DOHH2 (cell line): Measurements from ENCODE around the gene CLCN4.

ENCODE experiments used
- H3F3A ChIP-seq: fragments of 200-600 bp; sonication (generic), shearing (Covaris generic); 2 replicates; pipeline ENCODE4 v1.6.0; 2016; ENCODE audit warnings: antibody characterized with exemption, mild to moderate bottlenecking; ENCODE audit not compliant: control insufficient read depth, insufficient read depth
- H3K27ac ChIP-seq: fragments of 200-600 bp; sonication (generic); 2 replicates; pipeline ENCODE4 v1.5.1; 2014; ENCODE audit warnings: low read depth, mild to moderate bottlenecking, low read length, moderate library complexity
- H3K27me3 ChIP-seq: fragments of 200-600 bp; sonication (generic); 2 replicates; pipeline ENCODE4 v1.6.1; 2014; ENCODE audit warnings: mild to moderate bottlenecking, low read length, mixed read lengths; ENCODE audit not compliant: control insufficient read depth
- H3K36me3 ChIP-seq: fragments of 200-600 bp; sonication (generic); 2 replicates; pipeline ENCODE4 v1.6.1; 2014; ENCODE audit warnings: mild to moderate bottlenecking, low read length, moderate library complexity, mixed read lengths; ENCODE audit not compliant: control insufficient read depth
- H3K4me1 ChIP-seq: fragments of 200-600 bp; sonication (generic); 2 replicates; pipeline ENCODE4 v1.6.1; 2014; ENCODE audit warnings: mild to moderate bottlenecking, low read length, mixed read lengths; ENCODE audit not compliant: control insufficient read depth
- H3K4me2 ChIP-seq: fragments of 200-600 bp; sonication (generic); 2 replicates; pipeline ENCODE4 v1.6.0; 2014; ENCODE audit warnings: mild to moderate bottlenecking, low read length, moderate library complexity
- H3K4me3 ChIP-seq: fragments of 200-600 bp; sonication (generic); 2 replicates; pipeline ENCODE4 v1.5.1; 2014; ENCODE audit warnings: mild to moderate bottlenecking, low read length, mixed read lengths
- H3K79me2 ChIP-seq: fragments of 200-600 bp; sonication (generic); 2 replicates; pipeline ENCODE4 v1.6.1; 2014; ENCODE audit warnings: mild to moderate bottlenecking, low read length, mixed read lengths; ENCODE audit not compliant: control insufficient read depth
- H3K9me2 ChIP-seq: fragments of 200-600 bp; sonication (generic); replicated peaks from 2 replicates; pipeline ENCODE4 v1.6.1; 2014; ENCODE audit warnings: mild to moderate bottlenecking, low read length, mixed read lengths; ENCODE audit not compliant: control insufficient read depth
- H3K9me3 ChIP-seq: fragments of 200-600 bp; sonication (generic); 2 replicates; pipeline ENCODE4 v1.6.1; 2014; ENCODE audit warnings: antibody characterized with exemption, low read length, mixed read lengths; ENCODE audit not compliant: control insufficient read depth, insufficient read depth
- H4K20me1 ChIP-seq: fragments of 200-600 bp; sonication (generic); 2 replicates; pipeline ENCODE4 v1.6.0; 2014; ENCODE audit warnings: low read depth, mild to moderate bottlenecking, antibody characterized with exemption, low read length, moderate library complexity; ENCODE audit not compliant: control insufficient read depth, insufficient read depth
- CTCF ChIP-seq: fragments of 200-600 bp; sonication (generic); IDR thresholded peaks from one replicate; pipeline ENCODE4 v1.5.1; 2014; ENCODE audit warnings: antibody characterized with exemption, mild to moderate bottlenecking, low read depth, low read length; ENCODE audit not compliant: poor library complexity, severe bottlenecking
- EZH2phosphoT487 ChIP-seq: fragments of 200-600 bp; sonication (generic); IDR thresholded peaks from 2 replicates; pipeline ENCODE4 v1.6.1; 2017; ENCODE audit warnings: borderline replicate concordance, mild to moderate bottlenecking, antibody characterized with exemption, low read length, moderate library complexity, mixed read lengths

Gene CLCN4

GRCh38 chrX:10278716-10279115 lies 121.9 kb downstream of the CLCN4 start:
- Histone ChIP-seq H3K4me1 (no peaks in the 10 kb centered on the region), H3K27ac (no peak overlapping the region), H3K4me2 (no peak overlapping the region), H3K9me3 (no peaks in the 10 kb centered on the region), H3K4me3 (no peak overlapping the region), H3F3A (no peaks in the 10 kb centered on the region), H3K27me3 (no peaks in the 10 kb centered on the region), H3K36me3 (no peaks in the 10 kb centered on the region), H3K9me2 (no peaks in the 10 kb centered on the region), H3K79me2 (no peaks in the 10 kb centered on the region), H4K20me1 (no peaks in the 10 kb centered on the region)
- TF ChIP-seq CTCF (no peak), EZH2phosphoT487 (no peak)

- no peaks in the 10 kb centered on the region for H3K4me1 ChIP-seq
- no peaks in the 10 kb centered on the region for H3K27me3 ChIP-seq
- no peak overlapping the region for H3K27ac ChIP-seq
- H3K4me2 ChIP-seq: no peak overlapping the region
- H3K4me3 ChIP-seq: no peak overlapping the region
- H4K20me1 ChIP-seq: no peaks in the 10 kb centered on the region
- H3K36me3 ChIP-seq: no peaks in the 10 kb centered on the region
- H3K79me2 ChIP-seq: no peaks in the 10 kb centered on the region
- no peaks in the 10 kb centered on the region for H3K9me2 ChIP-seq
- no peaks in the 10 kb centered on the region for H3F3A ChIP-seq
- TF ChIP-seq CTCF (no peak), EZH2phosphoT487 (no peak)
- no peaks in the 10 kb centered on the region for H3K9me3 ChIP-seq
Observed at GRCh38 chrX:10280071-10280470, 123.3 kb downstream of the CLCN4 start.

GRCh38 chrX:10282490-10282889 lies 125.7 kb downstream of the CLCN4 start:
- Histone ChIP-seq H3F3A (no peaks in the 10 kb centered on the region), H3K9me2 (no peaks in the 10 kb centered on the region), H3K27me3 (no peaks in the 10 kb centered on the region), H3K4me2 (no peak overlapping the region), H3K36me3 (no peaks in the 10 kb centered on the region), H4K20me1 (no peaks in the 10 kb centered on the region), H3K27ac (no peak overlapping the region), H3K4me1 (no peaks in the 10 kb centered on the region), H3K9me3 (no peaks in the 10 kb centered on the region), H3K79me2 (no peaks in the 10 kb centered on the region), H3K4me3 (no peak overlapping the region)
- TF ChIP-seq CTCF: no peak
- TF ChIP-seq EZH2phosphoT487: no peak

- Histone ChIP-seq H3K27me3 (no peaks in the 10 kb centered on the region), H3K4me2 (no peak overlapping the region), H3K4me3 (no peak overlapping the region), H3K36me3 (no peaks in the 10 kb centered on the region), H3K9me2 (no peaks in the 10 kb centered on the region), H3K79me2 (no peaks in the 10 kb centered on the region), H3K27ac (no peak overlapping the region), H4K20me1 (no peaks in the 10 kb centered on the region), H3K9me3 (no peaks in the 10 kb centered on the region), H3F3A (no peaks in the 10 kb centered on the region), H3K4me1 (no peaks in the 10 kb centered on the region)
- TF ChIP-seq CTCF (no peak), EZH2phosphoT487 (no peak)
Observed at GRCh38 chrX:10286195-10286594, 129.4 kb downstream of the CLCN4 start.
